K562 (cell line): ENCODE results near the gene PDE8A. TPM values are rescaled to one million over a fixed set of nuclear protein-coding genes. Genes with fewer than 3 reads are reported as not detected.

Source experiments
- ATF4 ChIP-seq: fragments of 450-650 bp; formaldehyde crosslinking; IDR thresholded peaks from 2 replicates; pipeline ENCODE4 v1.4.0; 2022; ENCODE audit warnings: mild to moderate bottlenecking, moderate library complexity
- CBFB ChIP-seq: sonication (generic); formaldehyde crosslinking; IDR thresholded peaks from 2 replicates; pipeline ENCODE4 v1.4.0; 2020; ENCODE audit warnings: mild to moderate bottlenecking, missing genetic modification reagents
- CBX1 ChIP-seq: sonication (generic); IDR thresholded peaks from 2 replicates; pipeline ENCODE4 v1.6.1; 2016; ENCODE audit warnings: antibody characterized with exemption, low read depth, mild to moderate bottlenecking
- CC2D1A ChIP-seq: fragments of 450-650 bp; IDR thresholded peaks from 2 replicates; pipeline ENCODE4 v1.6.1; 2017; ENCODE audit warnings: mild to moderate bottlenecking
- CEBPG ChIP-seq, 3 experiments: fragments of 200-800 bp in 1 of 3; sonication (Bioruptor generic) in 1 of 3; sonication (generic) in 1 of 3; formaldehyde crosslinking in 1 of 3; IDR thresholded peaks in 2 of 3; conservative IDR thresholded peaks in 1 of 3; 2 replicates each; pipeline versions ENCODE4 v1.6.1 to v1.8.0; 2016 to 2022; ENCODE audit warnings: missing compliant biosample characterization in 2 of 3, missing genetic modification characterization in 2 of 3, mild to moderate bottlenecking in 1 of 3, missing genetic modification reagents in 1 of 3
- CTBP1 ChIP-seq: fragments of 450-650 bp; IDR thresholded peaks from 2 replicates; pipeline ENCODE4 v1.6.1; 2016; ENCODE audit warnings: borderline replicate concordance
- DPF2 ChIP-seq: fragments of 450-650 bp; IDR thresholded peaks from 2 replicates; pipeline ENCODE4 v1.6.1; 2016
- EWSR1 ChIP-seq: fragments of 450-650 bp; IDR thresholded peaks from 2 replicates; pipeline ENCODE4 v1.6.1; 2018; ENCODE audit warnings: borderline replicate concordance, mild to moderate bottlenecking, low read depth, moderate library complexity; ENCODE audit not compliant: partially characterized antibody
- FOS ChIP-seq: IDR thresholded peaks from 3 replicates; pipeline ENCODE4 v1.6.1; 2011; ENCODE audit not compliant: insufficient read length; ENCODE audit errors: extremely low read depth
- FOXA3 ChIP-seq, 2 experiments: fragments of 450-650 bp in 1 of 2; sonication (generic) in 1 of 2; formaldehyde crosslinking; IDR thresholded peaks in 1 of 2; conservative IDR thresholded peaks in 1 of 2; 2 replicates each; pipeline versions ENCODE4 v1.4.0 to v1.8.0; 2020 to 2022; ENCODE audit warnings: mild to moderate bottlenecking in 2 of 2, missing genetic modification reagents in 1 of 2
- HES1 ChIP-seq: fragments of 450-650 bp; IDR thresholded peaks from 2 replicates; pipeline ENCODE4 v1.6.1; 2016; ENCODE audit warnings: low read depth, mild to moderate bottlenecking, moderate library complexity
- HMGN3 ChIP-seq: IDR thresholded peaks from 2 replicates; pipeline ENCODE4 v1.6.1; 2011; ENCODE audit warnings: borderline replicate concordance, low read depth, mild to moderate bottlenecking, mixed read lengths, low read length; ENCODE audit not compliant: insufficient read length; ENCODE audit errors: extremely low read depth
- ILF3 ChIP-seq: fragments of 450-650 bp; IDR thresholded peaks from 2 replicates; pipeline ENCODE4 v1.6.1; 2018; ENCODE audit warnings: antibody characterized with exemption, mild to moderate bottlenecking, moderate library complexity, borderline replicate concordance
- JUN ChIP-seq, 2 experiments: sonication (generic) in 1 of 2; formaldehyde crosslinking in 1 of 2; IDR thresholded peaks; 2 replicates each; pipeline versions ENCODE4 v1.6.1 to v1.8.0; 2012 to 2022; ENCODE audit warnings: borderline replicate concordance in 2 of 2, mild to moderate bottlenecking in 2 of 2, improper control_type of control experiment in 1 of 2, low read depth in 1 of 2, low read length in 1 of 2, missing genetic modification reagents in 1 of 2
- KLF16 ChIP-seq: IDR thresholded peaks from 2 replicates; pipeline ENCODE4 v1.6.1; 2016; ENCODE audit warnings: antibody characterized with exemption
- LEF1 ChIP-seq: fragments of 450-650 bp; IDR thresholded peaks from 2 replicates; pipeline ENCODE4 v1.6.1; 2016; ENCODE audit warnings: mild to moderate bottlenecking
- MED1 ChIP-seq: sonication (generic); formaldehyde crosslinking; IDR thresholded peaks from 2 replicates; pipeline ENCODE4 v1.8.1; 2023; ENCODE audit warnings: missing genetic modification reagents, borderline replicate concordance
- MTA1 ChIP-seq: fragments of 450-650 bp; IDR thresholded peaks from 2 replicates; pipeline ENCODE4 v1.6.1; 2017; ENCODE audit warnings: borderline replicate concordance
- NFE2 ChIP-seq: IDR thresholded peaks from 2 replicates; pipeline ENCODE4 v1.6.1; 2014; ENCODE audit warnings: antibody characterized with exemption, low read depth
- SAP30 ChIP-seq: fragments of 200-600 bp; sonication (generic); IDR thresholded peaks from 2 replicates; pipeline ENCODE4 v1.6.1; 2012; ENCODE audit warnings: borderline replicate concordance, low read depth, mild to moderate bottlenecking, moderate library complexity, low read length, control low read depth, inconsistent platforms; ENCODE audit not compliant: insufficient read depth, poor library complexity, severe bottlenecking
- ZBTB1 ChIP-seq: sonication (generic); formaldehyde crosslinking; IDR thresholded peaks from 2 replicates; pipeline ENCODE4 v1.8.1; 2023; ENCODE audit warnings: missing genetic modification reagents, low read depth, mild to moderate bottlenecking, borderline replicate concordance
- ZFX ChIP-seq: sonication (generic); formaldehyde crosslinking; IDR thresholded peaks from 2 replicates; pipeline ENCODE4 v1.8.0; 2022; ENCODE audit warnings: mild to moderate bottlenecking, missing genetic modification reagents, moderate library complexity
- ZHX1 ChIP-seq: fragments of 150-350 bp; conservative IDR thresholded peaks from 2 replicates; pipeline ENCODE4 v1.6.1; 2014; ENCODE audit warnings: low read length
- ZNF24 ChIP-seq: fragments of 450-650 bp; IDR thresholded peaks from 2 replicates; pipeline ENCODE4 v1.6.1; 2016
- ZNF583 ChIP-seq: fragments of 250-450 bp; sonication (Bioruptor Pico); IDR thresholded peaks from 2 replicates; pipeline ENCODE4 v1.4.0; 2020
- polyA plus RNA-seq, 8 experiments: library from polyadenylated mRNA; depleted of rRNA in 4 of 8; stranded (reverse) in 5 of 8; unstranded in 3 of 8; fragments of >200 nt; fragmentation: Nextera tagmentation in 2 of 8; fragmentation: Illumina TruSeq in 1 of 8; extraction: Ambion mirVana in 2 of 8; extraction: Trizol in 1 of 8; gene quantifications; 2 replicates each; pipeline versions ENCODE4 v1.2.1 to v1.2.3, GENCODE V29; 2011 to 2014; ENCODE audit warnings: inconsistent platforms in 1 of 8, missing spikeins in 1 of 8
- total RNA-seq, 7 experiments: library from RNA; depleted of rRNA in 6 of 7; stranded (reverse); fragments of >200 nt in 6 of 7; fragmentation: Illumina TruSeq in 2 of 7; extraction: Trizol in 2 of 7; gene quantifications; 2 replicates each; pipeline versions ENCODE4 v1.2.1 to v1.2.3, GENCODE V29; 2011 to 2021; ENCODE audit warnings: low replicate concordance in 1 of 7

Gene PDE8A
- total and polyA plus RNA-seq, 9 of the 15 experiments (the other 6 are each of a cell fraction or from before 2014, with no cell fraction given), result 5.9 to 40.3 (median 19.8) TPM

GRCh38 chr15:85047271-85047948, 65.8 kb downstream of the PDE8A start (continued):
- TF ChIP-seq JUN (IDR thresholded peaks at IDR 0.05; ENCODE audit: borderline replicate concordance, low read depth, low read length) (0 out of 2 replicates have a peak, but pooled peaks have one; percentile 31), JUN (CRISPR knock-in tag; IDR thresholded peaks at IDR 0.05; ENCODE audit: borderline replicate concordance) (no peak), SAP30 (no peak), LEF1 (peak; percentile 45; the same call in 1 of the 2 replicates), MED1 (CRISPR knock-in tag) (no peak), DPF2 (peak; percentile 69), HMGN3 (no peak), EWSR1 (no peak), ATF4 (CRISPR knock-in tag) (peak; percentile 37; the same call in 1 of the 2 replicates), CBFB (no peak), FOS (no peak), HES1 (peak; percentile 65), FOXA3 (CRISPR knock-in tag; conservative IDR thresholded peaks at IDR 0.05 in 1 of 2, IDR thresholded peaks at IDR 0.05 in 1 of 2) (peak; percentile 78 to 80; a peak in 3 of 4 replicates), ZFX (CRISPR knock-in tag) (no peak), ZHX1 (no peak), KLF16 (no peak), ILF3 (no peak), MTA1 (no peak), ZNF583 (no peak), ZNF24 (no peak), NFE2 (peak; percentile 3; the same call in 1 of the 2 replicates), ZBTB1 (CRISPR knock-in tag) (no peak), CEBPG (CRISPR knock-in tag; IDR thresholded peaks at IDR 0.05) (no peak), CEBPG (tag; conservative IDR thresholded peaks at IDR 0.05 in 1 of 2, IDR thresholded peaks at IDR 0.05 in 1 of 2) (peak in 1 of 2 experiments; percentile 74; a peak in 3 of 4 replicates), CBX1 (no peak), CC2D1A (no peak), CTBP1 (no peak)
